Measurements from ENCODE around the gene KNSTRN. TPM values are rescaled to one million over a fixed set of nuclear protein-coding genes. Genes with fewer than 3 reads are reported as not detected.

The KNSTRN gene
- total and polyA plus RNA-seq, 2 of the 4 experiments (the other 2 are of a cell fraction): 33.1 to 73.5 TPM

- WGBS, 2 experiments (ENCODE audit: extremely low coverage in 2 of 2, insufficient read length in 1 of 2): 81% methylated on average over 5 of the region's 7 CpGs; no CpG with 5 or more reads in 1 of the 2 experiments
- no peak overlapping the region for H3K4ac ChIP-seq (ENCODE audit: low read depth, low read length)
- H2BK20ac ChIP-seq (ENCODE audit: low read depth, low read length): no peak overlapping the region
- no peaks in the 10 kb centered on the region for H3K9me1 ChIP-seq (ENCODE audit: insufficient read depth, low read length)
- no peak overlapping the region for H3K14ac ChIP-seq (replicated peaks; ENCODE audit: low read depth, low read length)
- H3K18ac ChIP-seq (ENCODE audit: low read depth, low read length): no peak overlapping the region
- no peaks in the 10 kb centered on the region for H3K9me3 ChIP-seq (ENCODE audit: control insufficient read depth, insufficient read depth, low read length)
- H4K20me1 ChIP-seq (ENCODE audit: insufficient read depth, low read length): no peaks in the 10 kb centered on the region
- H3K4me1 ChIP-seq (ENCODE audit: control insufficient read depth, insufficient read depth, low read length): no peaks in the 10 kb centered on the region
- no peak overlapping the region for H3K9ac ChIP-seq (ENCODE audit: low read depth, low read length)
- H4K91ac ChIP-seq (ENCODE audit: insufficient read depth, low read depth, low read length): no peak overlapping the region
- H2AK5ac ChIP-seq (ENCODE audit: low read depth, low read length): no peak overlapping the region
- no TSS peak for BruUV-seq (replicated peaks)
- CTCF ChIA-PET: no interaction called here
- no peak overlapping the region for H2BK5ac ChIP-seq (ENCODE audit: low read depth, low read length, poor library complexity, severe bottlenecking)
- H3K27me3 ChIP-seq (ENCODE audit: control insufficient read depth, insufficient read depth, low read length): no peaks in the 10 kb centered on the region
- H3K56ac ChIP-seq (ENCODE audit: extremely low read depth, insufficient read depth, low read length): no peak overlapping the region
- ATAC-seq (ENCODE audit: low read depth): no peak
- in situ Hi-C loops (cut with MboI; ENCODE audit: low sequenced_read_pairs): no loop called here
- no peak overlapping the region for H2AFZ ChIP-seq (replicated peaks; ENCODE audit: low read length, poor library complexity)
- no peak overlapping the region for H3K27ac ChIP-seq (ENCODE audit: insufficient read depth, low read length)
- peaks cover 56% of the 10 kb centered on the region for H3K36me3 ChIP-seq (ENCODE audit: control insufficient read depth, insufficient read depth, low read length)
- no peak overlapping the region for H3K4me2 ChIP-seq (ENCODE audit: low read depth, low read length)
- H3K79me1 ChIP-seq (ENCODE audit: low read depth in 1 of 2, low read length in 2 of 2): peaks cover 3 to 23% of the 10 kb centered on the region in 2 experiments
- POLR2A ChIA-PET (ENCODE audit: unreplicated experiment): no interaction called here
- no peak overlapping the region for H2BK15ac ChIP-seq (ENCODE audit: low read depth, low read length)
- dilution Hi-C loops (cut with HindIII; ENCODE audit: low sequenced_read_pairs, unreplicated experiment): no loop called here
- TF ChIP-seq MAZ (IDR thresholded peaks at IDR 0.05; ENCODE audit: borderline replicate concordance, low read depth, low read length) (no peak), RFX5 (IDR thresholded peaks at IDR 0.05; ENCODE audit: low read depth, low read length) (no peak), BHLHE40 (IDR thresholded peaks at IDR 0.05; ENCODE audit: low read depth, low read length) (no peak), CHD1 (IDR thresholded peaks at IDR 0.05; ENCODE audit: low read depth, low read length) (no peak), RCOR1 (IDR thresholded peaks at IDR 0.05; ENCODE audit: insufficient replicate concordance, low read length) (no peak), CTCF (conservative IDR thresholded peaks at IDR 0.05; ENCODE audit: low read depth, low read length) (no peak)
- no peak overlapping the region for H4K5ac ChIP-seq (ENCODE audit: low read depth, low read length)
- no peak overlapping the region for H3K4me3 ChIP-seq (ENCODE audit: insufficient read depth, low read depth, low read length)
- DNase-seq: no peak
- H2BK120ac ChIP-seq (ENCODE audit: low read depth, low read length): no peak overlapping the region
- no peak overlapping the region for H3K23ac ChIP-seq (ENCODE audit: low read depth, low read length)
- H4K8ac ChIP-seq (ENCODE audit: low read depth in 2 of 2, low read length in 2 of 2): no peak overlapping the region
- intact Hi-C loops (cut with micrococcal nuclease): no loop called here
- H2AK9ac ChIP-seq (replicated peaks; ENCODE audit: low read depth, low read length, poor library complexity): no peak overlapping the region
Measured at GRCh38 chr15:40412095-40412759, 29.7 kb downstream of the KNSTRN start.
